Muscle of leg (tissue), 11 donors: Measurements from ENCODE around the gene CAMK2A. TPM values are rescaled to one million over a fixed set of nuclear protein-coding genes. Genes with fewer than 3 reads are reported as not detected.

Experiments
- DNase-seq: peaks from one replicate; pipeline ENCODE4 v3.0.0; 2013
- H3K27ac ChIP-seq: one replicate; pipeline ENCODE4 v1.5.1; 2013; ENCODE audit warnings: mild to moderate bottlenecking, low read length, control low read depth
- H3K27me3 ChIP-seq: one replicate; pipeline ENCODE4 v1.6.1; 2013; ENCODE audit warnings: low read length; ENCODE audit not compliant: control insufficient read depth, insufficient read depth
- H3K36me3 ChIP-seq: one replicate; pipeline ENCODE4 v1.6.1; 2013; ENCODE audit warnings: low read length; ENCODE audit not compliant: control insufficient read depth, insufficient read depth
- H3K4me1 ChIP-seq: one replicate; pipeline ENCODE4 v1.6.1; 2013; ENCODE audit warnings: low read length; ENCODE audit not compliant: control insufficient read depth, insufficient read depth
- H3K4me3 ChIP-seq: one replicate; pipeline ENCODE4 v1.5.1; 2013; ENCODE audit warnings: low read length, control low read depth
- H3K9me3 ChIP-seq: replicated peaks from 2 replicates; pipeline ENCODE4 v1.6.1; 2013; ENCODE audit warnings: low read depth, low read length; ENCODE audit not compliant: control insufficient read depth
- WGBS: methylation state at CpG from one replicate; pipeline ENCODE4 v1.1.5; 2013; ENCODE audit warnings: missing lambda C conversion rate; ENCODE audit not compliant: insufficient coverage; 5-methylcytosine and 5-hydroxymethylcytosine counted together
- polyA plus RNA-seq, 8 donors: library from polyadenylated mRNA; unstranded; fragments of 120-200 nt; gene quantifications; one replicate each; pipeline versions ENCODE4 v1.2.1 to v1.2.3, GENCODE V29; 2013; ENCODE audit warnings: inconsistent platforms in 1 of 8, low replicate concordance in 1 of 8; ENCODE audit not compliant: insufficient read length in 8 of 8, insufficient read depth in 1 of 8
- total RNA-seq: library from RNA; stranded (reverse); fragments of 120-200 nt; gene quantifications from one replicate; pipeline ENCODE4 v1.2.4, GENCODE V29; 2013

The CAMK2A gene
- total and polyA plus RNA-seq, 9 donors: 38.5 to 79.9 (median 58.4) TPM

DNA sequence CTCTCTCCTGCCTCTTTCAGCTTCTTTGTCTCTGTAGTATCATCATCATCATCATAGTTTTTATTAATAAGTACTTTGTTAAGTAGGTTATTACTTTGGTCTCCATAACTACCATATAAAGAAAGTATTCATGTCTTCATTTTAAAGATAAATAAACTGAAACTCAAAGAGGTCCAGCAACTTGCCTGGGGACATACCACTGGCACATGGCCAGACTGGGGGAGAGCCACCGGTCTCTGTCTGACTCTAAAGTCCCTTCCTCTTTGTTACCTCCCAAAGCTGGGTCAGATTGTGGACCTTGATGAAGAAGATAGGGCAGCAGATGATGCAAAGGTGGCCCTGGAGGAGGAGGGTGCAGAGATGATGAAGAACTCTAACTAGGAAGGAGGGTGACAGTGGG lies 114.5 kb downstream of the CAMK2A start:
- peaks cover 45% of the 10 kb centered on the region for H3K4me1 ChIP-seq
- H3K4me3 ChIP-seq: no peak overlapping the region
- no peaks in the 10 kb centered on the region for H3K36me3 ChIP-seq
- H3K27me3 ChIP-seq: peaks cover 8% of the 10 kb centered on the region
- WGBS: no CpG with 5 or more reads among the region's 1 CpG
- no peak for DNase-seq
- H3K9me3 ChIP-seq: no peaks in the 10 kb centered on the region
- H3K27ac ChIP-seq: no peak overlapping the region

DNA sequence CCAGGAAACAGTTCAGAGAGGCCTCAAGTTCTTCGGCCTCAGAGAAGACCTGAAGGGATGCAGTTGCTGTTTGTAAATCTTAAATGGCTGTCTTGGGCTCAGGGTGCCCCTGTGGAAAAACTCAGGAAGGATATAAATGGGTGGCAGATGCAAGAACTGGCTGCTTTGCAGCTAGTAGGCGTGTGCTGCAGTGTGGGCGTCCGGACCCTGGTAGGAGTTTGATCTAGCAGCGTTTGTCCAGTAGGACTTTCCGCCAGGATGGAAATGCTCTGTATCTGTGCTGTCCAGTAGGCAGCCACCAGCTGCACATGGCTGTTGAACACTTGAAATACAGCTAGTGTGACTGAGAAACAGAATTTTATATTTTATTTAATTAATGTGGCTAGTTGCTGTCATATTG lies 115.3 kb downstream of the CAMK2A start:
- no peaks in the 10 kb centered on the region for H3K36me3 ChIP-seq
- H3K27me3 ChIP-seq: peaks cover 16% of the 10 kb centered on the region
- WGBS: 67% methylated on average over 6 of the region's 6 CpGs
- H3K4me1 ChIP-seq: peaks cover 38% of the 10 kb centered on the region
- no peak overlapping the region for H3K27ac ChIP-seq
- H3K9me3 ChIP-seq: no peaks in the 10 kb centered on the region
- DNase-seq: no peak
- H3K4me3 ChIP-seq: no peak overlapping the region

DNA sequence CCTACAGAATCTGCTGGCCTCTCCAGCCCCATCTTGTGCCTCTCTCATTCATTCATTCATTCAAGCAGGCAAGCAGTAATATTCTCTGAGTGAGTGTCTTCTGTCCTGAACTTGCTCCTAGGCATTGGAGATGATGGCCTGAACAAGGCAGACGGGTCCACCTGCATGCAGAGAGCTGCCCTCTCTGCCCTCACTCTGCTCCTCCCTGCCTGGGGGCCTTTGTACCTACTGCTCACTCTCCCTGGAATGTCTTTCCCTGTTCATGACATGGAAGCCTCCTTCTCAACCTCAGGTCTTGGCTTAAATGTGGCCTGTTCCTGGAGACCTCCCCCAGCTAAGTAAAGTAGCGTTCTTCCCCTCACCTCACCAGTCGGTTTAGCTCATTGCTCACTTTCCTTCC lies 116.4 kb downstream of the CAMK2A start:
- Histone ChIP-seq H3K27ac (no peak overlapping the region), H3K4me1 (peaks cover 38% of the 10 kb centered on the region), H3K9me3 (no peaks in the 10 kb centered on the region), H3K36me3 (no peaks in the 10 kb centered on the region), H3K27me3 (peaks cover 24% of the 10 kb centered on the region), H3K4me3 (no peak overlapping the region)
- WGBS: 73% methylated on average over 1 of the region's 3 CpGs
- DNase-seq: no peak

DNA sequence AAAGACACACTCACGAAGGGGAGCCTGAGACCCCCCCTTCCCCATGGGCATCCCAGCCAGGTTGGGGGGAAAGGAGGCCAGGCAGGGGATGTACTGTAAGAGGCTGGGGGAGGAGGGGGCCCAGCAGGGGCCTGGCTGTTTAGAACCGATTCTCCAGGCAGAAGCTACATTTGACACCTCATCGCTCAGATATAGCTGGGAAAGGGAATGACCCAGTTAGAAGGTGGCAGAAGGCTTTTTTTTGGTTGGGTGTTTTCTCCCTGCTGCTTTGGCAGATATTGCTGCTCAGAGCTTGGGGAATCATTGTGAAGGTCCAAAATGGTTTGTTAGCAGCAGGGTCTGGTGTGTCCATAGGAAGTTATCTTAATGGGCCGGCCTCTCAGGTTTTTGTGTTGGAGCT lies 117.0 kb downstream of the CAMK2A start:
- Histone ChIP-seq H3K36me3 (no peaks in the 10 kb centered on the region), H3K27me3 (peaks cover 30% of the 10 kb centered on the region)
- no CpG with 5 or more reads among the region's 4 CpGs for WGBS

DNA sequence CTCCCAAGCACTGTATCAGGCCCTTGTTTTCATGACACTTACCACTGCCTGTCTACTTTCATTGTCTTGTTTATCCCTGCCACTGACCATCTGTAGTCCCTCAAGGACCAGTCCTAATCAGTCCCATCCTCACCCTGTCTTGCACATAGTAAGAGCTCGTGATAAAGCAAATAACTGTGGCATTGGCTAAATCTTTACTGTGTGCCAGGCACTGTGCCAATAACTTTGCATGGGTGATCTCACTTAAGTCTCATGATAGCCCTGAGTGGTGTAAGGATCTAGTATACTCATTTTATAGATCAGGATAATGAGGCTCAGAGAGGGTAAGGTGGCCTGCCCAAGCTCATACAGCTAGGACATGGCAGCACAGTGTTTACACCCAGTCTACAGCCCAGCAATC lies 117.4 kb downstream of the CAMK2A start:
- no peak overlapping the region for H3K4me3 ChIP-seq
- DNase-seq: no peak
- H3K4me1 ChIP-seq: peaks cover 37% of the 10 kb centered on the region
- no peaks in the 10 kb centered on the region for H3K9me3 ChIP-seq
- no peak overlapping the region for H3K27ac ChIP-seq
- 71% methylated on average over 1 of the region's 1 CpG for WGBS
- no peaks in the 10 kb centered on the region for H3K36me3 ChIP-seq
- peaks cover 34% of the 10 kb centered on the region for H3K27me3 ChIP-seq

More for the DNA sequence above, 117.0 kb downstream of the CAMK2A start:
- peaks cover 38% of the 10 kb centered on the region for H3K4me1 ChIP-seq
- H3K4me3 ChIP-seq: no peak overlapping the region
- no peak for DNase-seq
- no peak overlapping the region for H3K27ac ChIP-seq
- H3K9me3 ChIP-seq: no peaks in the 10 kb centered on the region

Other genes with a start within 250 kb of the CAMK2A start
- 9.2 TPM for gene CSF1R, start 203.2 kb downstream of the CAMK2A start, total RNA-seq
- gene CSF1R, start 203.2 kb downstream of the CAMK2A start, polyA plus RNA-seq: 10 to 100 TPM; 20.3 to 34.5 (median 27.6) TPM
- gene PDGFRB, start 133.9 kb downstream of the CAMK2A start, total RNA-seq: 109 TPM
- 100 to 1,000 TPM; 111 to 152 (median 129) TPM for gene PDGFRB, start 133.9 kb downstream of the CAMK2A start, polyA plus RNA-seq
- gene CDX1, start 123.0 kb downstream of the CAMK2A start, total RNA-seq: 0.27 TPM
- gene CDX1, start 123.0 kb downstream of the CAMK2A start, polyA plus RNA-seq: 1 to 10 TPM in 2 of 8 donors, under 1 TPM in 6; 0.12 to 6.0 (median 0.33) TPM
- 0.35 TPM for gene SLC6A7, start 99.7 kb downstream of the CAMK2A start, total RNA-seq
- gene SLC6A7, start 99.7 kb downstream of the CAMK2A start, polyA plus RNA-seq: 1 to 10 TPM in 2 of 8 donors, under 1 TPM in 6; 0.31 to 1.3 (median 0.76) TPM
- gene ARSI, start 13.1 kb upstream of the CAMK2A start, total RNA-seq: 6.8 TPM
- gene ARSI, start 13.1 kb upstream of the CAMK2A start, polyA plus RNA-seq: 10 to 100 TPM in 3 of 8 donors, 1 to 10 TPM in 5; 6.3 to 11.7 (median 9.5) TPM
- gene TCOF1, start 67.9 kb upstream of the CAMK2A start, total RNA-seq: 12.6 TPM
- 10 to 100 TPM; 21.7 to 26.1 (median 23.5) TPM for gene TCOF1, start 67.9 kb upstream of the CAMK2A start, polyA plus RNA-seq
- 50.2 TPM for gene CD74, start 123.1 kb upstream of the CAMK2A start, total RNA-seq
- 100 to 1,000 TPM in 1 of 8 donors, 10 to 100 TPM in 7; 53.9 to 104 (median 75.4) TPM for gene CD74, start 123.1 kb upstream of the CAMK2A start, polyA plus RNA-seq
- 5,452 TPM for gene RPS14, start 160.0 kb upstream of the CAMK2A start, total RNA-seq
- gene RPS14, start 160.0 kb upstream of the CAMK2A start, polyA plus RNA-seq: 1,000 to 10,000 TPM; 2,422 to 3,180 (median 2,849) TPM
- 24.4 TPM for gene NDST1, start 218.4 kb upstream of the CAMK2A start, total RNA-seq
- 10 to 100 TPM; 37.6 to 71.2 (median 53.6) TPM for gene NDST1, start 218.4 kb upstream of the CAMK2A start, polyA plus RNA-seq